IPS DF 19.7 (cell line): ENCODE measurements around the gene SNCA.
A peak's percentile ranks its signal among the peaks of the same experiment; 100 is the strongest.

Source experiments
- DNase-seq: peaks from one replicate; pipeline ENCODE4 v3.0.0-alpha.2; 2013; ENCODE audit warnings: low read depth, low spot score

SNCA gene

DNA sequence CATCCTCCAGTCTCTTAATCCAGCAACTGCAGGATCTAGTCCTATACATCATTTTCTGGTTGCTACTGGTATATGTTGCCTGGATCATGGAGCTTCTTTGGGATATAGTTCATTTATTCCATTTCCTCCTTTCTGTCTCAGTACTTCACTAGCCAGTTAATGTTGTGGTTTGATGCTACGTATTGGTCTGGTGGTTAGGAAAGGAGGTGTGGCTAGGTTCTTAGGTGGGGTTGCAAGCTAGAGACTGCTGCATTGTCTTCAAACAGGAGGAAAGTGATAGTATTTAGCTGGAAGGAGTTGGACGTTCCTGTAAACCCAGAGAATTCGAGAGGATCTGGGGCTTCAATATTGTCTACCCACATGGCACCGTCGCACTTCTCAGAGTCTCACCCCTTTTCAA is 129.5 kb downstream of the SNCA start:
- DNase-seq: no peak

- no peak for DNase-seq
Observed at GRCh38 chr4:89704651-89705395, 132.1 kb downstream of the SNCA start.

- no peak for DNase-seq
Observed at GRCh38 chr4:89703829-89704590, 133.0 kb downstream of the SNCA start.

- DNase-seq: no peak
Observed at GRCh38 chr4:89700766-89701423, 136.1 kb downstream of the SNCA start.

- DNase-seq: no peak
Observed at GRCh38 chr4:89685690-89686089, 151.3 kb downstream of the SNCA start.

- no peak for DNase-seq
Observed at GRCh38 chr4:89685277-89685676, 151.7 kb downstream of the SNCA start.

DNA sequence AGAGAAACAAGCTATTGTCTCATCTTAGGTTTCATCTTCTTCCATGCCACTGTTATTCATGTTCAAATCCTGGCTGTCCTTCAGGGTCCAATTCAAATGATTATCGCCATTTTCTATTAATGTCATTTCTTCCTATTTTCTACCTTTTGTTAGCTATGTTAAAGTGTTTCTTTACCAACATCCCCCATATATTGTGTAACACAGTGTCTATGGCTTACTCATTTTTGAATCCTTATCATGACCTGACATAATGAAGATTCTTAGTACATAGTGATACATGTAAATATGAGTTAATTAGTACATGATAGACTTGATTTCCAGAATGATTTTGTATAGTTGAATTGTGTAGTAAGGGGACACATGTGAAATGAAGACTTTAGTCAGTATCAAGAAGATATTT is 152.4 kb downstream of the SNCA start:
- DNase-seq: no peak

DNA sequence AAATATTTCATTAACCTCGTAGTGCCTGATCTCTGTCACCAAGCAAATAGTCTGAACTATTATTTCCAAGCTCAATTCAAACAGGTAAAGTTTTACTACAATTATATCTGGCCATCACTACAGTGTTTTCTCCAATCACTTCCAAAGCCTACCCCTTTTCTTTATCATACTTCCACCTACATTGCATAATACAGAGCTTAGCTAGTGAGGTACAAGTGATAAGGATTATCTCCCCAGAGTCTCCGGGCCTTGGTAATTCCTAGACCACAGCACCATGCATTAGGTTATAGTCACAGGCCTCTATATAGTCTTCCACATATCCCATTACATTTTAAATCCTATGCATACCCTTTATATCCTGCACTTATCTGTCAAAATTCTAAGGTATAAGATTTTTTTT is 154.2 kb downstream of the SNCA start:
- DNase-seq: no peak

DNA sequence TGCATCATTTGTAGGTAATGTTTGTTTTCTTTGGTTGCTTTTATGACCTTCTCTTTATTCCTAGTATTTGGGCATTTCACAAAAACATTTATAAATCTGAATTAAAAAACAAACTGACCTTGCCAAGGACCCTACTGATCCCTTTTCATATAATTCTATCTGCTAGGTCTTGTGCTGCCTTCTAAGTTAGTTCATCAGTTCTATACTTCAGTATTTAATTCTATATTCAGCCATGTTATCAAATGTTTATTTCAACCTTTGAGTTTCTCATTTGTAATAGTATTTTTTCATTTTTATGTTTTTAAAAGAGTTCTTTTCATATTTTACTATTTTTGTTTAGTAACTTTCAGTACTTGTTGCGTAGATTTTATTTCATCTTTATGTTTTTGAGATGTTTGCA is 155.3 kb downstream of the SNCA start:
- DNase-seq: no peak

DNA sequence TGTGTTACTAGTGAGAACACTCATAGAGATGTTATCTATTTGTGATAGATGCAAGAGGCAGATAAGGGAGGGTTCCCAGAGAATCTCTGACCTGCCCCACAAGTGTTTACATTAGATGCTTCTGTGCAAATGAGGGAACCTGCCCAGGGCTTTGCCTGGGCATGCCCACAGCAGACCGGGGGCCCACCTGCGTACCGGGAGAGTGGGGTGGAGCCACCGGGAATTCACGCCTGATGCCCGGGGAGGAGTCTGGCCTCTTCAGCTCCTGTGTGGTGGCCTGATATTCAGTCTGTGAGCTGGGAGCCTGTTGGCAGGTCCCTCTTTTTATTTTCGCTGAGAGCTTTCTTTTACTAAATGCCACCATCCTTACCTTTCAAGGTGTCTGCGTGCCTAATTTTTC is 155.7 kb downstream of the SNCA start:
- DNase-seq: peak; percentile 64

DNA sequence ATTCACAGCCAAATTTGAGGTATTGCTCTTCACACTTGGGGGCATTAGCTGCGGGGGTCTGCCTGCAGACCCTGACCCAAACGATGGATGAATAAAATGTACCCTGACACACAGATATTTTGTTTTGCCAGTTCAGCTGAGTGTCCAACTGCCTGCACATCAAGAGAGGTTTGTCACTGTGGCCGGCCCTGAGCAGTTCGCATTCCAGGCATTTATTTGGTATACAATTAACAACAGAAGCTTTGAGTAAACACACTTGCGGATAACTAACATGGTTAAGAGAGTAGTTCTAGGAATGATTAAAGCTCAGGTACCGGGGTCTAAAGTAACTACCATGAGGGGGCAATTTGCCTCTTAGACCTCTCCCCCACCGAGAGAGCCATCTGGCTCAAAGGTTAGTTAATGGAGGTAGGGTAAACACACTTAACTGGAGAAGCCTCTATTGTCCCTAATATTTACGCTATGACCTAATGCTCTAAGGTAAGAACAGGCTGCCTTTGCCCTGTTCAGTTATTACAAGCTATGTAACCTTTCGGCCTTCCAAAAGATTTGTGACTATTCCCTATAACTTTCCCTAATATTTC is 162.0 kb downstream of the SNCA start:
- DNase-seq: no peak
